ENCODE data around the gene OBSCN.

OBSCN gene

DNA sequence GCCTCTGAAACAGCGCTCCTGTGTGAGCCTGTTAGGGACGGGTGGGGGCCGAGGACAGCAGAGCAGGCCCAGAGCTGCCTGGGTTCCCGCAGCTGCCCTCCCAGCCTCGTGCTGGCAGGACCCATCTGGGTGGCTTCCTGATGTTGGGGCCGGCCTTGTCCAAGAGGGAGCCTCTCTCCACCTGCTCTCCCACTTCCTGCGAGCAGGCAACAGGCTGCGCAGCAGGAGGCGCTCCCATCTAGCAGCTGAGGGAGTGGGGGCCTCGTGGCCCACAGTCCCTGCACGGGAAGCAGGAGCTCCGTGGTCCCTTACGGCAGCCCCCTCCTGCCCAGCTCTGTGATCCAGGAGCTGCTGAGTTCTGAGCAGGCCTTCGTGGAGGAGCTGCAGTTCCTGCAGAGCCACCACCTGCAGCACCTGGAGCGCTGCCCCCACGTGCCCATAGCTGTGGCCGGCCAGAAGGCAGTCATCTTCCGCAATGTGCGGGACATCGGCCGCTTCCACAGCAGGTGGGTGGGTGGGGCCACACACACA, 130.7 kb downstream of the OBSCN start:
- TF ChIP-seq CTCF (conservative IDR thresholded peaks at IDR 0.05) (no peak), ZFX (IDR thresholded peaks at IDR 0.05) (no peak)
- H3K27ac ChIP-seq, result no peak overlapping the region

DNA sequence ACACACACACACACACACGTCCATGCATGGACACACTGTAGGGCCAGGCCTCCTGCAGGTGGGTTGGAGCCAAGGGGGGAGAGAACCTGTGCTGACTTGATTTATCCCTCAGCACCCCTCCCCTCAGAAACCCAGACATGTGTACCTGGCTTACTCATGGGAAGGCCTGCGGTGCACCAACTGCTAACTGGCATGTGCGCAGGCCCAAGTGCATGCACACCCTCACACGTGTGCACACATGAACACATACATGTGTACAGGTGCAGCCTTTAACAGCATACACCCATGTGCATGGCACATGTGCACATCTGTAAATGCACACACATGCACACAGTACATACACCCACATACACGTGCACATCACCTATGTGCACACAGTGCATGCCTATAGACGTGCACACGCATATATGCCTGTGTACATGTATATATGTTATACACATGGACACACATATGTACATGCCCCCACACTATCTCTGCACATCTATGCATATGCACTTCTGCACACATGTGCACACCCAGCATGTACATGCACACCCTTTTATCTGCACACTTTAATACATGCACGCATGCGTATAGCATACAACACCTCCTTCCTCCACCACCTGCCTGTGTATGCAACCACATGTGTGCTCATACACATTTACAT, 131.3 kb downstream of the OBSCN start:
- TF ChIP-seq ZFX (IDR thresholded peaks at IDR 0.05) (no peak), CTCF (conservative IDR thresholded peaks at IDR 0.05) (no peak)
- no peak overlapping the region for H3K27ac ChIP-seq

DNA sequence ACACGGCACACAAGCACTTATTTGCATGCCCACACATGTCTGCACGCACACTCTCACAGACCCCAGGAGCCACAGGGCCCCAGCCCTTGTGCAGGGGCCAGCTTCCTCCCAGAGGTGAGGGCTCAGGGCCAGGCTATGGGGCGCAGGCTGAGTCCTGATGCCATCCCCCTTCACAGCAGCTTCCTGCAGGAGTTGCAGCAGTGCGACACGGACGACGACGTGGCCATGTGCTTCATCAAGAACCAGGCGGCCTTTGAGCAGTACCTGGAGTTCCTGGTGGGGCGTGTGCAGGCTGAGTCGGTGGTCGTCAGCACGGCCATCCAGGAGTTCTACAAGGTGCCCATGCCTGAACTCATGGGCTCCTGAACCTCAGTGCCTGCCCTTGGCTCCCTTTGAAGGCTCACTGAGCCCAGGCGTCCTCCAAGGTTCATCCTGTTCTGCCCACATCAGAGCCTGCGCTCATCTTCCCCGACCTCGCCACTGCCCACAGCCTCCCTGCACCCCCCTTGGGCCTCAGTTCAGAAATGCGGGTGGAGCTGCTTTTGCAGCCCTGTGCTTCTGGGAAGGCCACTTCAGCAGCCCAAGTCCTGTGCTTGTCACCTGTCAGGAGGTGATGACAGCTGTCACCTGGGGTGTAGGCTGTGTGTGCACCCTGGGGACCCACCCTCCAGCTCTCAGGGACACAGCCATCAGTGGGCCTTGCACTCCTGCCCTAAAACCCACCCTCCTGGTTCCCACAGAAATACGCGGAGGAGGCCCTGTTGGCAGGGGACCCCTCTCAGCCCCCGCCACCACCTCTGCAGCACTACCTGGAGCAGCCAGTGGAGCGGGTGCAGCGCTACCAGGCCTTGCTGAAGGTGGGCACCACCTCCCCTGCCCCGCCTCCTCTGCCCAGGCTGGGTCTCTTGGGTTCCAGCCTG, 132.2 kb downstream of the OBSCN start:
- H3K27ac ChIP-seq, result no peak overlapping the region
- no peak for TF ChIP-seq CTCF (conservative IDR thresholded peaks at IDR 0.05)
- no peak for TF ChIP-seq ZFX (IDR thresholded peaks at IDR 0.05)

DNA sequence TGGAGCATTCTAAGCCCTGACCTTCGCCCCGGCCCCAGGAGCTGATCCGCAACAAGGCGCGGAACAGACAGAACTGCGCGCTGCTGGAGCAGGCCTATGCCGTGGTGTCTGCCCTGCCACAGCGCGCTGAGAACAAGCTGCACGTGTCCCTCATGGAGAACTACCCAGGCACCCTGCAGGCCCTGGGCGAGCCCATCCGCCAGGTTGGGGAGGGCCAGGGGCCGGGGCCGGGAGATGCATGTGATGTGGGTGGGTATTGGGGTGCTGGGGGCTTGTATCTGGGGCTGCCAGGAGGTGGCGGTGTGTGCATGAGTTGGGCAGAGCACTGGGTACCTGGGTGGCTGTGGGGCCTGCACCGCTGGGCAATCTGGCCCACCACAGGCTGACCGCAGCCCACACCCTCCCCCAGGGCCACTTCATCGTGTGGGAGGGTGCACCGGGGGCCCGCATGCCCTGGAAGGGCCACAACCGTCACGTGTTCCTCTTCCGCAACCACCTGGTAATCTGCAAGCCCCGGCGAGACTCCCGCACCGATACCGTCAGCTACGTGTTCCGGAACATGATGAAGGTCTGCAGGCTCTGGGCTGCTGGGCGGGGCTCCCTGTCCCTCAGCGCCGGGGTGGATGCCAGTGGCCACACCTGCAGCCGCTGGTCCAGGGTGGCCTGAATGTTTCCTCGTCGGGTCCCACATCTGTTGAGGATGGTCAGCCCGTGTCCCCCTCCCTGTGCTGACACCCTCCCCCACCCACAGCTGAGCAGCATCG, 133.0 kb downstream of the OBSCN start:
- no peak overlapping the region for H3K27ac ChIP-seq
- no peak for TF ChIP-seq ZFX (IDR thresholded peaks at IDR 0.05)
- no peak; the same call in 1 of the 2 replicates for TF ChIP-seq CTCF (conservative IDR thresholded peaks at IDR 0.05)

- no peak for TF ChIP-seq CTCF (conservative IDR thresholded peaks at IDR 0.05)
Observed at GRCh38 chr1:228341450-228341813, 133.6 kb downstream of the OBSCN start.

DNA sequence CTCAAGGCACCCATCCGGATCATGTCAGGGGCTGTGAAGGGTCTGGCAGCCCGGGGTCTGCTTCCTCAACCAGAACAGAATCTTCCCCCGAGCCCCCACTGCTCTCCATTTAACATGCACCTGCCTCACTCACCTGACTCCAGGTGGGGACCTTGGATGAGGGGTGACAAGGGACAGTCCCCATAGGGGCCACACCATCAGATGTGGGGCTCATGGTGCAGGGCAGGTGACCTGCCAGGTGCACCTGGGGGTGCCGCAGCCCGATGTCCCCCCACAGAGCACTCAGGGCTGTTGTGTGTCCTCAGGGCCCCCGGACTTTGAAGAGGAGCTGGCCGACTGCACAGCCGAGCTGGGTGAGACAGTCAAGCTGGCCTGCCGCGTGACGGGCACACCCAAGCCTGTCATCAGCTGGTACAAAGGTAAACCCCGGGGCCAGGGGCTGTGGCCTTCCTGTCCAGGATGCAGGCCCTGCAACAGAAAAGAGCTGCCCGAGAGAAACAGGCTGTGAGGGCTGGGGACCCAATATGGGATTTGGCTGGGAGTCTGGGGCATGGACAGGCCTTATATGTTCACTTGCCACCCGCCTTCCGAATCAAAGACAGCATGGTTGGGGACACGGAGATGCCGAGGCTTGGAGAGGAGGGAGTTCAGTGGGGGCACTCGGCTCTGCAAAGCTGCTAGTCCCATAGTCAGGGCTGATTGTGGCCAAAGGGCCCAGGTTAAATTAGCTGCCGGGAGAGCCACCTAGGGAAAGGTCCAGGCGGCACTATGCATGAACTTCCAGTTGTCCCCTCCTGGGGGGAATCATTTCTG, 134.2 kb downstream of the OBSCN start:
- TF ChIP-seq CTCF (conservative IDR thresholded peaks at IDR 0.05), result no peak
- TF ChIP-seq ZFX (IDR thresholded peaks at IDR 0.05), result no peak
- no peak overlapping the region for H3K27ac ChIP-seq

More at GRCh38 chr1:228341450-228341813, 133.6 kb downstream of the OBSCN start:
- no peak overlapping the region for H3K27ac ChIP-seq

Data from C4-2B (cell line).